Measurements from ENCODE around the gene PSMC1. TPM values are rescaled to one million over a fixed set of nuclear protein-coding genes. Genes with fewer than 3 reads are reported as not detected.
A peak's percentile ranks its signal among the peaks of the same experiment; 100 is the strongest.

The PSMC1 gene
- total RNA-seq, 1 donor from 2014 or later, result 84.5 TPM

DNA sequence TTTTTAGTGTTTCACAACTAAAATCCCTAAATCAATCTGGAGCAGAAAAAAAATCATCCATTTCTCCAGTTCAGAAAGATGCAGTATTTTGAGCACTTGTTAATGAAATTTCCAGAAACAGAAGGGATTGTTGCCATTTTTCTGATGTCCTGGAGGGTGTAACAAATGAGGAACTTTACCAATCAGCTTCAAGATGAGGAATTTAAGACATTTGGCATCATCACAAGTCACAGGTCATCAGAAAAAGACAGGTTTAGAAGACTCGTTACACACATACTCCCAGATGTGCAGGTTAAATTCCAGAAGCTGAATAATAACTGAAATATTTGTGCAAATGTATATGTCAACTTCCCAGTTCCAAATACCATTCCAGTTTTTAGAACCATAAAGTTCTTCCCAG lies 482 bp upstream of the PSMC1 start:
- H3K27ac Mint-ChIP-seq, result no peak overlapping the region
- peaks cover 7% of the 10 kb centered on the region for H3K36me3 Mint-ChIP-seq
- peaks cover 29% of the 10 kb centered on the region for H3K27me3 Mint-ChIP-seq (ENCODE audit: low read depth)
- H3K4me3 Mint-ChIP-seq, result peak overlapping the region; percentile 97
- TF ChIP-seq, protein P1, sequence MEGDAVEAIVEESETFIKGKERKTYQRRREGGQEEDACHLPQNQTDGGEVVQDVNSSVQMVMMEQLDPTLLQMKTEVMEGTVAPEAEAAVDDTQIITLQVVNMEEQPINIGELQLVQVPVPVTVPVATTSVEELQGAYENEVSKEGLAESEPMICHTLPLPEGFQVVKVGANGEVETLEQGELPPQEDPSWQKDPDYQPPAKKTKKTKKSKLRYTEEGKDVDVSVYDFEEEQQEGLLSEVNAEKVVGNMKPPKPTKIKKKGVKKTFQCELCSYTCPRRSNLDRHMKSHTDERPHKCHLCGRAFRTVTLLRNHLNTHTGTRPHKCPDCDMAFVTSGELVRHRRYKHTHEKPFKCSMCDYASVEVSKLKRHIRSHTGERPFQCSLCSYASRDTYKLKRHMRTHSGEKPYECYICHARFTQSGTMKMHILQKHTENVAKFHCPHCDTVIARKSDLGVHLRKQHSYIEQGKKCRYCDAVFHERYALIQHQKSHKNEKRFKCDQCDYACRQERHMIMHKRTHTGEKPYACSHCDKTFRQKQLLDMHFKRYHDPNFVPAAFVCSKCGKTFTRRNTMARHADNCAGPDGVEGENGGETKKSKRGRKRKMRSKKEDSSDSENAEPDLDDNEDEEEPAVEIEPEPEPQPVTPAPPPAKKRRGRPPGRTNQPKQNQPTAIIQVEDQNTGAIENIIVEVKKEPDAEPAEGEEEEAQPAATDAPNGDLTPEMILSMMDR (IDR thresholded peaks at IDR 0.05; ENCODE audit: unreplicated experiment), result no peak
- peaks cover 23% of the 10 kb centered on the region for H3K4me1 Mint-ChIP-seq
- H3K9me3 Mint-ChIP-seq, result peaks cover under 1% of the 10 kb centered on the region
- no peak for DNase-seq (ENCODE audit: low spot score in 2 of 2, unreplicated experiment in 2 of 2)

DNA sequence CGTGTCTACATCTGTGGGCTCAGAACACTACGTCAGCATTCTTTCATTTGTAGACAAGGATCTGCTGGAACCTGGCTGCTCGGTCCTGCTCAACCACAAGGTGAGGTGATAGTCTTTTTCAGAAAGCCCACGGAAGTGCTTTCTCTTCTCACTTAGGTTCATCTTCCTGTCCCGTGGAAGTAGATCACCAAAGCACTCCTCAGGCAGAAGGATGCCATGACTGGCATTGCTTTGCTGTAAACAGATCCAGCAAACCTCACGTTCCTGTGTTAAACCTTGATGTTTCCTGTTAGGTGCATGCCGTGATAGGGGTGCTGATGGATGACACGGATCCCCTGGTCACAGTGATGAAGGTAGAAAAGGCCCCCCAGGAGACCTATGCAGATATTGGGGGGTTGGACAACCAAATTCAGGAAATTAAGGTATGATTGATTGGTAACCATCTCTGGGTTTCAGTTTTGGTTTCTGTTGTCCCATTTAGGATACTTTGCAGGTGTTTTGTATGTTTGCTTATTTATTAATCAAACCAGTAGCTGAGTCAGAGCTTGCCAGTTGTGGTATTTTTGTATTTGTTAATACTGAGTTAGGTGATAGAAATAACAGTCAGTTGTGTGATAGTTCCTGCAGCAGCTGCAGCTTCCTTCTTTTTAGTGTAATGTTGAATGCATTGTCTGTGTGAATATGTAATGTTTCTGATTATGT lies 7.5 kb downstream of the PSMC1 start:
- H3K4me3 Mint-ChIP-seq, result no peak overlapping the region
- H3K36me3 Mint-ChIP-seq, result peaks cover 39% of the 10 kb centered on the region
- H3K27me3 Mint-ChIP-seq (ENCODE audit: low read depth), result no peaks in the 10 kb centered on the region
- TF ChIP-seq, protein P1 (IDR thresholded peaks at IDR 0.05; ENCODE audit: unreplicated experiment), result no peak
- H3K4me1 Mint-ChIP-seq, result no peaks in the 10 kb centered on the region
- no peak overlapping the region for H3K27ac Mint-ChIP-seq
- DNase-seq (ENCODE audit: low spot score in 2 of 2, unreplicated experiment in 2 of 2), result no peak
- H3K9me3 Mint-ChIP-seq, result peaks cover 6% of the 10 kb centered on the region

DNA sequence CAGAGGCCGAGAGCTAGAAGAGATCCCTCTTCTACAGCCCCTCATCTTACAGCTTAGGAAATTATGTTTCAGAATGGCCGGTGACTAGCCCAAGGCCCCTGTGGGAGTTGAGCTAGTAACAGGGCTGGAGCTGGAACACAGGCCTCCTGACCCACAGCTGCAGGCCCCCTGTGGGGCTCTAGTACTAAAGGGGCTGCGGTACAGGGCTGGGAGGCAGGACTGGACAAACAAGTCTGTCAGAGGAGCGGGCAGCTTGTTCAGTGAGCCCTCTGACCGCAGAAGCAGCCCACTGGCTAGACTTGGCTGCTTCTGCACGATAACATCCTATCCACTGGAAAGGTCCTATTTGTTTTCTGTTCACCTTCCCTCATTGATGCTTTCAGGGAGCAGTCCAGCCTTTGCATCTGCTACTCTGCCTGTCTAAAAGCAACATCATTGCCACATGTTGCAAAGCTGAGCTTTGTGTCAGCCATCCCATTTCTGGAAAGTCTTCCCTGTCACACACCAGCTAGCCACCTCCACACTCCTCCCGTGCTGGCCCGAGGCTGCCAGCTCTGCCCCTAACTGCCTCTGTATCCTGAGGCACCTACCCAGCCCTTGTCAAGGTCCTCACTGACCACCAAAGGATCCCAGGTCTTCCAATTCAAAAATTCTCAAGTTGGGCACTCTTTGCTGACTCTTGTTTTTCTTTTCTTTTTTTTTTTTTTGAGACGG lies 10.2 kb downstream of the PSMC1 start:
- peaks cover 41% of the 10 kb centered on the region for H3K36me3 Mint-ChIP-seq
- no peak overlapping the region for H3K27ac Mint-ChIP-seq
- TF ChIP-seq, protein P1 (IDR thresholded peaks at IDR 0.05; ENCODE audit: unreplicated experiment), result no peak

DNA sequence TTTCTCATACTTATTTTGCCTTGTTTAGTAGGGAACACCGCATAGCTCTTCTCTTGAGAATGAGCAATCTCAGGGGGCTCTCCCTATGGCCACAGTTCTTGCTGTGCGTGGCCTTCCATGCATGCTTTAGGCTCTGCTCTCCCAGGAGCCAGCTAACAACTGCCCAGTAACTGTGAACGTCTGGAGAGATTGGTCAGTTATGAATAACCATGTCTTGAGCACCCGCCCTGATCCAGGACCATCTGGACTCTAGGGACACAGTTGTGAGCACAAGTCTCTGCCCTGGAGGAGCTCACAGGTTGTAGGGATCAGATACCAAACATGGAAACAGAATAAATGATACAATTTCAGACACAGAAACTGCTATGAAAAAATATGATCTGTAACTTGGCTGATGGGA lies 12.1 kb downstream of the PSMC1 start:
- Mint-ChIP-seq H3K36me3 (peaks cover 44% of the 10 kb centered on the region), H3K4me1 (no peaks in the 10 kb centered on the region), H3K27ac (no peak overlapping the region), H3K27me3 (ENCODE audit: low read depth) (no peaks in the 10 kb centered on the region), H3K9me3 (no peaks in the 10 kb centered on the region), H3K4me3 (no peak overlapping the region)
- no peak for DNase-seq (ENCODE audit: low spot score in 2 of 2, unreplicated experiment in 2 of 2)
- TF ChIP-seq, protein P1 (IDR thresholded peaks at IDR 0.05; ENCODE audit: unreplicated experiment), result no peak

More for the DNA sequence above, 10.2 kb downstream of the PSMC1 start:
- Mint-ChIP-seq H3K4me1 (no peaks in the 10 kb centered on the region), H3K4me3 (no peak overlapping the region), H3K27me3 (ENCODE audit: low read depth) (no peaks in the 10 kb centered on the region), H3K9me3 (no peaks in the 10 kb centered on the region)
- DNase-seq (ENCODE audit: low spot score in 2 of 2, unreplicated experiment in 2 of 2), result no peak

DNA sequence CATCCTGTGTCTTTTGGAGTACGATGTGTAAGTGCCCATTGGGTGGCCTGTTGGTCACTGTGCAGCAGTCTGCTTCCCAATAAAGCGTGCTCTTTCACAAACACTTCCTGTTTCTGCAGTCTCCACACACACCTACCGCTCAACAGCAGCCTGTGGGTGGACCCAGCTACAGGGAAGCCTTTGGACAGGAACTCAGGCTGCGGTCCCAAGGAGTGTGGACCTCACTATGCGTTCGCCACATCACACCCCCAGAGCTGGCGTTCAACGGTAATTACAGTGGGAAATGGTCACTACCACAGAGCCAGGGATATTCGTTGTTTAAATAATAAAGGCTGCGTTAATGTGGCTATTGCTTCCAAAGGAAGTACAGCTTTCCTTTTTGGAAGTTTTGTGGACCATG lies 16.2 kb downstream of the PSMC1 start:
- no peaks in the 10 kb centered on the region for H3K4me1 Mint-ChIP-seq
- TF ChIP-seq, protein P1 (IDR thresholded peaks at IDR 0.05; ENCODE audit: unreplicated experiment), result no peak
- peaks cover 35% of the 10 kb centered on the region for H3K36me3 Mint-ChIP-seq

More for the DNA sequence above, 16.2 kb downstream of the PSMC1 start:
- H3K27ac Mint-ChIP-seq, result no peak overlapping the region
- H3K4me3 Mint-ChIP-seq, result no peak overlapping the region
- no peak for DNase-seq (ENCODE audit: low spot score in 2 of 2, unreplicated experiment in 2 of 2)
- H3K9me3 Mint-ChIP-seq, result no peaks in the 10 kb centered on the region
- H3K27me3 Mint-ChIP-seq (ENCODE audit: low read depth), result no peaks in the 10 kb centered on the region

All from mesothelial cell of epicardium (in vitro differentiated cells).